ENCODE measurements around the gene NDRG4. TPM values are rescaled to one million over a fixed set of nuclear protein-coding genes. Genes with fewer than 3 reads are reported as not detected.

NDRG4 gene
- total and polyA plus RNA-seq, 2 experiments from 2014 or later, result 16.3 to 32.1 TPM

DNA sequence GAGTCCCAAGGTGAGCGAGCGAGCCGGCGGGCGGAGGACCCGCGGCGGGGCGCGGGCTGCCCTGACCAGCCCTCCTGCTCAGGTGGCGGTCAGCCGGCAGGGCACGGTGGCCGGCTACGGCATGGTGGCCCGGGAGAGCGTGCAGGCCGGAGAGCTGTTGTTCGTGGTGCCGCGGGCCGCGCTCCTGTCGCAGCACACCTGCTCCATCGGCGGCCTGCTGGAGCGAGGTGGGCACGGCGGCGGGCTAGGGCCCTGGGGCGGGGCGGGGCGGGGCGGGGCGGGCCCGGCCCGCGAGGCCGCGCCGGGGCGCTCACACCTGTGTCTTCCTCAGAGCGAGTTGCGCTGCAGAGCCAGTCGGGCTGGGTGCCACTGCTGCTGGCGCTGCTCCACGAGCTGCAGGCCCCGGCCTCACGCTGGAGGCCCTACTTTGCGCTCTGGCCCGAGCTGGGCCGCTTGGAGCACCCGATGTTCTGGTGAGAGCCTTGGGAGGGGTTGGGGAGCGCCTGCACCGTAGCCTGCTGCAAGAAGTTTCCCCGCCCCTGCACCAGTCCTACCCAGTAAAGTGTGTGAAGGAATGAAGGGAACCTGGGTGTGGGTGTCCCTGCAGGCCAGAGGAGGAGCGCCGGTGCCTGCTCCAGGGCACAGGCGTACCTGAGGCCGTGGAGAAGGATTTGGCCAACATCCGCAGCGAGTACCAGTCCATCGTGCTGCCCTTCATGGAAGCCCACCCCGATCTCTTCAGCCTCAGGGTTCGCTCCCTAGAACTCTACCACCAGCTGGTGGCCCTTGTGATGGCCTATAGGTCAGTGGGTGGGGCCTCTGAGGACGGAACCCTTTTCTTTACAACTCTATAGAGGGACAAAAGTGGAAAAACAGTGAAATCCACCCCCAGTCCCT, 16.2 kb downstream of the NDRG4 start:
- peaks cover 42% of the 10 kb centered on the region for H3F3A ChIP-seq (replicated peaks; ENCODE audit: low read depth)
- H3K4me1 Mint-ChIP-seq, result peaks cover 26% of the 10 kb centered on the region
- TF ChIP-seq STAT1 (IDR thresholded peaks at IDR 0.05; ENCODE audit: unreplicated experiment) (no peak), JUNB (IDR thresholded peaks at IDR 0.05; ENCODE audit: unreplicated experiment) (no peak), ZNF114 (CRISPR knock-in tag; IDR thresholded peaks at IDR 0.05) (no peak), EZH2 (IDR thresholded peaks at IDR 0.05; ENCODE audit: low read depth, unreplicated experiment) (no peak), ETS1 (IDR thresholded peaks at IDR 0.05) (no peak), EZH2phosphoT487 (IDR thresholded peaks at IDR 0.05; ENCODE audit: unreplicated experiment) (no peak), NANOG (IDR thresholded peaks at IDR 0.05; ENCODE audit: borderline replicate concordance) (no peak), CREB1 (CRISPR knock-in tag; IDR thresholded peaks at IDR 0.05; ENCODE audit: low read depth) (no peak)
- TF ChIP-seq, protein P1, sequence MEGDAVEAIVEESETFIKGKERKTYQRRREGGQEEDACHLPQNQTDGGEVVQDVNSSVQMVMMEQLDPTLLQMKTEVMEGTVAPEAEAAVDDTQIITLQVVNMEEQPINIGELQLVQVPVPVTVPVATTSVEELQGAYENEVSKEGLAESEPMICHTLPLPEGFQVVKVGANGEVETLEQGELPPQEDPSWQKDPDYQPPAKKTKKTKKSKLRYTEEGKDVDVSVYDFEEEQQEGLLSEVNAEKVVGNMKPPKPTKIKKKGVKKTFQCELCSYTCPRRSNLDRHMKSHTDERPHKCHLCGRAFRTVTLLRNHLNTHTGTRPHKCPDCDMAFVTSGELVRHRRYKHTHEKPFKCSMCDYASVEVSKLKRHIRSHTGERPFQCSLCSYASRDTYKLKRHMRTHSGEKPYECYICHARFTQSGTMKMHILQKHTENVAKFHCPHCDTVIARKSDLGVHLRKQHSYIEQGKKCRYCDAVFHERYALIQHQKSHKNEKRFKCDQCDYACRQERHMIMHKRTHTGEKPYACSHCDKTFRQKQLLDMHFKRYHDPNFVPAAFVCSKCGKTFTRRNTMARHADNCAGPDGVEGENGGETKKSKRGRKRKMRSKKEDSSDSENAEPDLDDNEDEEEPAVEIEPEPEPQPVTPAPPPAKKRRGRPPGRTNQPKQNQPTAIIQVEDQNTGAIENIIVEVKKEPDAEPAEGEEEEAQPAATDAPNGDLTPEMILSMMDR (conservative IDR thresholded peaks at IDR 0.05; ENCODE audit: low read depth in 2 of 2), result no peak
- H3K36me3 ChIP-seq (ENCODE audit: insufficient read depth), result peaks cover 44% of the 10 kb centered on the region
- H3K4me1 ChIP-seq (ENCODE audit: insufficient read depth), result peaks cover 18% of the 10 kb centered on the region
- H3K4me3 ChIP-seq, result peak overlapping the region; percentile 78
- H3K4me3 Mint-ChIP-seq, result peak overlapping the region; percentile 95
- peaks cover 62% of the 10 kb centered on the region for H3K36me3 Mint-ChIP-seq (ENCODE audit: low read depth)
- H3K4me2 ChIP-seq, result peak overlapping the region; percentile 99
- peak; percentile 70 for DNase-seq (ENCODE audit: low spot score)
- H3K9me3 Mint-ChIP-seq, result no peaks in the 10 kb centered on the region
- peaks cover 31% of the 10 kb centered on the region for H3K27me3 Mint-ChIP-seq (ENCODE audit: insufficient read depth, low read depth, poor library complexity)
- peaks cover 29% of the 10 kb centered on the region for H4K20me1 ChIP-seq (replicated peaks; ENCODE audit: insufficient read depth)
- peaks cover 40% of the 10 kb centered on the region for H3K79me2 ChIP-seq (replicated peaks; ENCODE audit: insufficient read depth)
- peak overlapping the region; percentile 80 for H3K27ac ChIP-seq (ENCODE audit: low read depth)
- peak; percentile 60 for ATAC-seq
- H3K9me2 ChIP-seq (ENCODE audit: insufficient read depth), result no peaks in the 10 kb centered on the region
- H3K27ac Mint-ChIP-seq, result peak overlapping the region; percentile 99
- no peaks in the 10 kb centered on the region for H3K27me3 ChIP-seq (ENCODE audit: insufficient read depth)
- H2AFZ ChIP-seq, result no peak overlapping the region

DNA sequence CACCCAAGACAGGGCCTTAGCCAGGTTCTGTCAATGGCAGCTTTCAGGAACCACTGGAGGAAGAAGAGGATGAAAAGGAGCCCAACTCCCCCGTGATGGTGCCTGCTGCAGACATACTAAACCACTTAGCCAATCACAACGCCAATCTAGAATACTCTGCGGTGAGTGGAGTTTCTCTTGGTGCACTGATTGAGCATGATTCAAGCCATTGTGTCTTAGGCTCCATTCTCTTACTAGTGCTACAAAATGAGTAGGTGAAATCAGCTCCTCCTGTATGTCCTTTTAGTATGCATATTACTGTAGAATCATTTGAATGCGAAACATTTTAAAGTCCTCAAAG, 16.8 kb downstream of the NDRG4 start:
- Mint-ChIP-seq H3K4me1 (peaks cover 22% of the 10 kb centered on the region), H3K27me3 (ENCODE audit: insufficient read depth, low read depth, poor library complexity) (peaks cover 26% of the 10 kb centered on the region), H3K27ac (no peak overlapping the region), H3K9me3 (no peaks in the 10 kb centered on the region), H3K4me3 (peak overlapping the region; percentile 95), H3K36me3 (ENCODE audit: low read depth) (peaks cover 66% of the 10 kb centered on the region)
- peak overlapping the region; percentile 78 for H3K4me3 ChIP-seq
- peaks cover 50% of the 10 kb centered on the region for H3K36me3 ChIP-seq (ENCODE audit: insufficient read depth)
- ATAC-seq (no peak), DNase-seq (ENCODE audit: low spot score) (no peak)
- H2AFZ ChIP-seq, result no peak overlapping the region
- H3K79me2 ChIP-seq (replicated peaks; ENCODE audit: insufficient read depth), result peaks cover 40% of the 10 kb centered on the region
- peak overlapping the region; percentile 99 for H3K4me2 ChIP-seq
- peaks cover 31% of the 10 kb centered on the region for H4K20me1 ChIP-seq (replicated peaks; ENCODE audit: insufficient read depth)
- peaks cover 47% of the 10 kb centered on the region for H3F3A ChIP-seq (replicated peaks; ENCODE audit: low read depth)
- no peaks in the 10 kb centered on the region for H3K27me3 ChIP-seq (ENCODE audit: insufficient read depth)
- H3K27ac ChIP-seq (ENCODE audit: low read depth), result no peak overlapping the region
- peaks cover 16% of the 10 kb centered on the region for H3K4me1 ChIP-seq (ENCODE audit: insufficient read depth)
- no peaks in the 10 kb centered on the region for H3K9me2 ChIP-seq (ENCODE audit: insufficient read depth)
- TF ChIP-seq, protein P1 (conservative IDR thresholded peaks at IDR 0.05; ENCODE audit: low read depth in 2 of 2), result no peak
- TF ChIP-seq ZNF331 (CRISPR knock-in tag; IDR thresholded peaks at IDR 0.05; ENCODE audit: low read depth), result no peak
- no peak for TF ChIP-seq REST (IDR thresholded peaks at IDR 0.05; ENCODE audit: unreplicated experiment)
- no peak for TF ChIP-seq EZH2 (IDR thresholded peaks at IDR 0.05; ENCODE audit: low read depth, unreplicated experiment)
- TF ChIP-seq POLR2AphosphoS5 (IDR thresholded peaks at IDR 0.05; ENCODE audit: low read depth), result no peak
- no peak for TF ChIP-seq EZH2phosphoT487 (IDR thresholded peaks at IDR 0.05; ENCODE audit: unreplicated experiment)
- no peak for TF ChIP-seq CREB1 (CRISPR knock-in tag; IDR thresholded peaks at IDR 0.05; ENCODE audit: low read depth)
- TF ChIP-seq NANOG (IDR thresholded peaks at IDR 0.05; ENCODE audit: borderline replicate concordance), result no peak
